Measurements from ENCODE around the gene LUM. TPM values are rescaled to one million over a fixed set of nuclear protein-coding genes. Genes with fewer than 3 reads are reported as not detected.
"Not testable (repeated sequence)": the region's sequence is repeated elsewhere in the genome, so short reads cannot be mapped to it uniquely, and the experiment has no call there.

LUM gene
- total RNA-seq, 2 experiments from 2014 or later: not detected

DNA sequence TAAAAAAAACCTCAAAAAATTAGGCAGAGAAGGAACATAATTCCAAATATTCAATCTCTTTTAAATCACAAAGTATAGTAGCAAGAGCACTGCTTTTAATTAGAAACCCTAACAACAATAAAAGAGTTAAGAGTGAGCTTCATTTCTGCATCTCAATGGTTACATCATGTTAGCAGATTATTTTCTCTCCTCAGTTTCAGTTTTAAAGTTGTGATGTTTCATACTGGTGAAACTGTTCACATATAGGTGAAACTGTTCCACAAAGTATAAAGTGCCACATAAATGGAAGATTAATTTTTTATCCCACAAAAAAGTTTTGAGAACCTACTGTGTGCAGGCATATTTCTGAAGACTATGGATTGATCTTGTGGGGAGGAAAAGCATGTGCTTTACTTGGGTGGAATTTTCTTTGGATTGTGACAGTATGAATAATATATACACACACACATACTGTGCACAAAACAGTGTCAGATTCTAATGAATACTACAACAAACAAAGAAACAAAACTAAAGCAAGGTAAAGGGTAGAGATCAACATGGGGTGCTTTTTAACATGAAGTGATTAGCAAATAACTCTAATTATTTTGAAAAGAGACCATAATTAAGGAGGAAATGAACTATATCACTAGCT is 17.1 kb downstream of the LUM start:
- CTCF ChIA-PET: no interaction called here
- DNase-seq (no peak), ATAC-seq (no peak)

DNA sequence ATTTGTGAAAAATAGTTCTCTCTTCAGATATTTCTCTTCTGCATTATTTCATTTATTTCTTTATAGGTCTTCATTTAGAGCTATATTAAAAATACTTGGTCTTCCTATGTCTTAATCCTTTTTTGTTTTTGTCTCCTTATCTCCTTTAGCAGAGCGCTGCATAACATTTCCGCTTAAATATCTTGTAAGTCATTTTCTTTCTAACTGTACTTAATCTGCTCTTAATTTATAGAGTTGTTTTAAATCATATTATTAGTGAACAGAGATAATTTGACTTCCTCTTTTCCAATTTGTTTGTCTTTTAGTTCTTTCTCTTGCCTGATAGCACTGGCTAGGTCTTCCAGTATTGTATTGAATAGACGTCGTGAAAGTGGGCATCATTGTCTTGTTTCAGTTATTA is 18.0 kb downstream of the LUM start:
- no peak for DNase-seq
- ChIA-PET POLR2A (no interaction called here), CTCF (no interaction called here)
- no peak for ATAC-seq
- H3K27me3 Mint-ChIP-seq (ENCODE audit: low read depth): no peaks in the 10 kb centered on the region
- peaks cover 8% of the 10 kb centered on the region for H3K9me3 Mint-ChIP-seq (ENCODE audit: insufficient read depth)
- no peak overlapping the region for H3K4me3 Mint-ChIP-seq
- no peak overlapping the region for H3K27ac Mint-ChIP-seq
- no peaks in the 10 kb centered on the region for H3K4me1 Mint-ChIP-seq (ENCODE audit: low read depth)
- no peaks in the 10 kb centered on the region for H3K36me3 Mint-ChIP-seq (ENCODE audit: low read depth)

More for the DNA sequence above, 17.1 kb downstream of the LUM start:
- POLR2A ChIA-PET: no interaction called here
- Mint-ChIP-seq H3K27ac (no peak overlapping the region), H3K4me3 (no peak overlapping the region), H3K27me3 (ENCODE audit: low read depth) (no peaks in the 10 kb centered on the region), H3K9me3 (ENCODE audit: insufficient read depth) (peaks cover 3% of the 10 kb centered on the region), H3K4me1 (ENCODE audit: low read depth) (no peaks in the 10 kb centered on the region), H3K36me3 (ENCODE audit: low read depth) (no peaks in the 10 kb centered on the region)

DNA sequence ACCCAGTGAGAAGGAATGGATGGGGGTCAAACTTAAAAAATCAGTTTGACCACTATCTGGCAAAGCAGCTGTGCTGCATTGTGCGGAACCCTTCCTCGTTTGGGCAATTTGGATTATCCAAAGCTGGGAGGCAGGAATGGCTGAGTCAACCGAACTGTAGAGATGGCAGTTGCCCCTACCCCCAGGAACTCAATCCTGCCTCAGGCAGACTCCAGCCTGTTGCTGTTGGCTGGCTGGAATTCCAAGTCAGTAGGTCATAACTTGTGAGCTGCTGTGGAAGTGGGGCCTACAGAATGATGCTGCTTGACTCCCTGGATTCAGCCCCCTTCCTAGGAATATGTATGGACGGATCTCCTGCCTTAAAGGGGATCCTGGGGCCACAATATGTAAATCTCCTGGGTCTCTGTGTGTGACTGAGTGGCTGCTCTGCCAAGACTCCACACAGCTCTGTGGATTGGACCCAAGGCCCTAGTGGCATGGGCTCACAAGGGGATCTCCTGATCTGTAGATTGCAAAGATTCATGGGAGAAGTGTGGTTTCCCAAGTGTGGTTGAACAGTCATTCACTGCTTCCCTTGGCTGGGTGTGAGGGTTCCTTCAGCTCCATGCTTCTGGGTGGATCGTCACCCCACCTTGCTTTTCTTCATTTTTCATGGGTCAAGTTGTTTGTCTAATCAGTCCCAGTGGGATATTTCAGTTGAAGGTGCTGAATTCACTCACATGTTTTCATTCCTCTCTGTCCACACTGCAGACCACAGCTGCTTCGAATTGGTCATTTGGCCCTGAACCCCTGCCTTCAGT is 19.2 kb downstream of the LUM start:
- CTCF ChIA-PET: no interaction called here
- H3K36me3 Mint-ChIP-seq (ENCODE audit: low read depth): no peaks in the 10 kb centered on the region
- no peak for ATAC-seq

DNA sequence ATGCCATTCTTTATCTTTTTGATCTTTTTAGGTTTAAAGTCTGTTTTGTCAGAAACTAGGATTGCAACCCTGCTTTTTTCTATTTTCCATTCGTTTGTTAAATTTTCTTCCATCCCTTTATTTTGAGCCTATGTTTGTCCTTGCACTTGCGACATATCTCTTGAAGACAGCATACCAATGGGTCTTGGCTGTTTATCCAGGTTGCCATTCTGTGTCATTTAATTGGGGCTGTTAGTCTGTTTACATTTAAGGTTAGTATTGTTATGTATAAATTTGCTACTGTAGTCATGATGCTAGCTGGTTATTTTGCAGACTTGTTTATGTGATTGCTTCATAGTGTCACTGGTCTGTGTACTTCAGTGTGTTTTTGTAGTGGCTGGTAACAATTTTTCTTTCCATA is 21.3 kb downstream of the LUM start:
- H3K27ac Mint-ChIP-seq; H3K27me3 Mint-ChIP-seq (ENCODE audit: low read depth); POLR2A ChIA-PET; DNase-seq; H3K9me3 Mint-ChIP-seq (ENCODE audit: insufficient read depth); ATAC-seq; H3K4me3 Mint-ChIP-seq; H3K4me1 Mint-ChIP-seq (ENCODE audit: low read depth); H3K36me3 Mint-ChIP-seq (ENCODE audit: low read depth): not testable (repeated sequence)
- CTCF ChIA-PET: interaction anchor here (1.2 kb wide), 1 partner anchor 19 kb away, joined by 4 read pairs; no protein-coding TSS in a partner anchor

More for the DNA sequence above, 19.2 kb downstream of the LUM start:
- Mint-ChIP-seq H3K9me3 (ENCODE audit: insufficient read depth) (peaks cover 8% of the 10 kb centered on the region), H3K27me3 (ENCODE audit: low read depth) (no peaks in the 10 kb centered on the region), H3K4me3 (no peak overlapping the region), H3K27ac (no peak overlapping the region), H3K4me1 (ENCODE audit: low read depth) (no peaks in the 10 kb centered on the region)
- POLR2A ChIA-PET: no interaction called here
- no peak for DNase-seq

DNA sequence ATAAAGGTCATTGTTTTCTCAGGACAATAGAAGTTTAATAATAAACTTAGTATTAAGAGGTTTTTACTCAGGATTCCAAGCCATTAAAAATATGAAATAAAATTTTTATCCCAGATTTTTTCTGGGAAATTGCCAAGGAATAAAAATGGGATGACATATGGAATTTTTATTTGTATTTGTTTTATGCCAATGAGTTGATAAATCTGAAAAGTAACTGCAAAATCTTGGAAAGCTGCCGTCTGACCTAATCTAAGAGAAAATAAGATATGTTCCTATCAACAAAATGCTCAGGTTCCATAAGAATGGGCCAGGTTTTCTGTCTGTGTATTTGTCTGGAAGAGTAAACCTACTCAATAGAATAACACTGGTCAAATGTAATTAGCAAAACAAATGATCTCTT is 31.3 kb downstream of the LUM start:
- no peak overlapping the region for H3K27ac Mint-ChIP-seq
- no peaks in the 10 kb centered on the region for H3K9me3 Mint-ChIP-seq (ENCODE audit: insufficient read depth)
- no peaks in the 10 kb centered on the region for H3K36me3 Mint-ChIP-seq (ENCODE audit: low read depth)
- H3K27me3 Mint-ChIP-seq (ENCODE audit: low read depth): no peaks in the 10 kb centered on the region
- POLR2A ChIA-PET: no interaction called here
- CTCF ChIA-PET: no interaction called here
- no peak for ATAC-seq
- H3K4me3 Mint-ChIP-seq: no peak overlapping the region
- no peaks in the 10 kb centered on the region for H3K4me1 Mint-ChIP-seq (ENCODE audit: low read depth)
- no peak for DNase-seq

DNA sequence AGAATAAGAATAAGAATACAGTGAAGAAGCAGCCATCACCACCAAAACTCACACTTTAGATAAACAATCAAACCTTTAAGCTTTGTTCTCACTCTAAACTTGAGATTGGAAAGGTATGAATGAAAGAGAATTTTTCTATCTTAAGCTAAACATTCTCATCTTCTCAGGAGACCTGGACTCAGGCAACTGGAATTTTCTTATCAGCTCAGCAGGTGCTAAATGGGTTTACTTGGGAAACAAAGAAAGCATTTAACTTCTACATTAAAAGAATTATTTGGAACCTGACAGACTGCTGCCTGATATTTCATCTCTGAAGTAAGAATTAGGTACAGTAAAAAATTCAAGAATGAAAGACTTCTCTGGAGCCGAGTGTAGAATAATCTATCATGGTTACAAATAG is 32.8 kb downstream of the LUM start:
- no peaks in the 10 kb centered on the region for H3K4me1 Mint-ChIP-seq (ENCODE audit: low read depth)
- no peak for DNase-seq
- ChIA-PET CTCF (no interaction called here), POLR2A (no interaction called here)
- H3K9me3 Mint-ChIP-seq (ENCODE audit: insufficient read depth): no peaks in the 10 kb centered on the region
- ATAC-seq: no peak
- H3K36me3 Mint-ChIP-seq (ENCODE audit: low read depth): no peaks in the 10 kb centered on the region
- H3K27ac Mint-ChIP-seq: no peak overlapping the region
- no peak overlapping the region for H3K4me3 Mint-ChIP-seq
- H3K27me3 Mint-ChIP-seq (ENCODE audit: low read depth): no peaks in the 10 kb centered on the region

DNA sequence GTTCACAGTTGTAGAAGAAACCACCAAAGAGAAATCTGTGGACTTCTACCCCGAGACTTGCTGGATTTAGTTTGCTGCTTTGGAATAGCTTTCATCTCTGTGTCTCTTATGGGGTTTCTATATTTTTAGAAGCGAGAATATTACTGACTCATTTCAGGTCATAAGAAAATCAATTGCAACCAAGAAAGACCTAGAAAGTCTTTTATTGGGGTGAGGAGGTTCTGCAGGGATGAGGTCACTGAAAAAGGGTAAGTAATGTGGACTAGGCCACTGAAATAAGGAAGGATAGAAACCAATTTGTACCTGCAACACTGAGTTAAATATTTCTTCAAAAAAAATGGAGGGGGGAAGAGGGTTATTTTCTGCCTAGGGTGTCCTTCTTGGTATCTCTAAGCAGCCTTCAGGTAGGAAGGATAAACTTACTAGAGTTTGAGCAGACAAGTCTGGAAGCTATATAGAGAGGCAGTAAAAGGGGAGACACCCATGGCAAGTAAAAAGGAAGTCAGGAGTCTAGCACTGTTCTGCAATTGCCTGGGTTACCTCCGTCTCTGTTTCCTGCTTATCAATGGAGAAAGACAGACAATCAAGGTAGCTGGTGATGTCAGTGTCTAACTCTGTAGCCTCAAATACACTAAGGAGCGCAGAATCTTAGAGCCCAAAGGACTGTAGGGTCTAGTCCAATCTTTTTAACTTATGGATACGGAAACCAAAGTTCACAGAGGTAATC is 33.9 kb downstream of the LUM start:
- ATAC-seq: no peak
- CTCF ChIA-PET: no interaction called here
- Mint-ChIP-seq H3K4me3 (no peak overlapping the region), H3K4me1 (ENCODE audit: low read depth) (no peaks in the 10 kb centered on the region), H3K27ac (no peak overlapping the region), H3K9me3 (ENCODE audit: insufficient read depth) (no peaks in the 10 kb centered on the region), H3K27me3 (ENCODE audit: low read depth) (no peaks in the 10 kb centered on the region), H3K36me3 (ENCODE audit: low read depth) (no peaks in the 10 kb centered on the region)
- POLR2A ChIA-PET: no interaction called here
- no peak for DNase-seq

DNA sequence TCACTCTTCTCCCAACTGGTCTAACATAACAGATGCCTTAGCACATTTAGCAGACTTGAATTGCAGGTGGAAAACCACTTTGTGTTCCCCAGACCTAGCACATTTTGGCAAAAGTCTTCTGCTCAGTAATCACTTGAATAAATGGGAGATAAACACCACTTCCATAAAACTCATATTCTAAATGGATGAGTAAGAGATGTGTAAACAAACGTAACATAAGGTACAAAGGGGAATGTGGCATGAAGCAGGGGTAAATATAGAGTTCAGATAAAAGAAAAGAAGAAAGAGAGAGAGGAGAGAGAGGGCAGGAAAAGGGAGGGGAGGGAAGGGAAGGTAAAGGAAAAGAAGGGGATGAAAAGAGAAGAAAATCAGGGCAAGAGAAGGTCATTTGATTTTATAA is 36.4 kb downstream of the LUM start:
- no peak for ATAC-seq
- no peak for DNase-seq
- Mint-ChIP-seq H3K36me3 (ENCODE audit: low read depth) (no peaks in the 10 kb centered on the region), H3K4me3 (no peak overlapping the region), H3K27ac (no peak overlapping the region), H3K9me3 (ENCODE audit: insufficient read depth) (no peaks in the 10 kb centered on the region), H3K4me1 (ENCODE audit: low read depth) (no peaks in the 10 kb centered on the region), H3K27me3 (ENCODE audit: low read depth) (no peaks in the 10 kb centered on the region)
- ChIA-PET POLR2A (no interaction called here), CTCF (no interaction called here)

DNA sequence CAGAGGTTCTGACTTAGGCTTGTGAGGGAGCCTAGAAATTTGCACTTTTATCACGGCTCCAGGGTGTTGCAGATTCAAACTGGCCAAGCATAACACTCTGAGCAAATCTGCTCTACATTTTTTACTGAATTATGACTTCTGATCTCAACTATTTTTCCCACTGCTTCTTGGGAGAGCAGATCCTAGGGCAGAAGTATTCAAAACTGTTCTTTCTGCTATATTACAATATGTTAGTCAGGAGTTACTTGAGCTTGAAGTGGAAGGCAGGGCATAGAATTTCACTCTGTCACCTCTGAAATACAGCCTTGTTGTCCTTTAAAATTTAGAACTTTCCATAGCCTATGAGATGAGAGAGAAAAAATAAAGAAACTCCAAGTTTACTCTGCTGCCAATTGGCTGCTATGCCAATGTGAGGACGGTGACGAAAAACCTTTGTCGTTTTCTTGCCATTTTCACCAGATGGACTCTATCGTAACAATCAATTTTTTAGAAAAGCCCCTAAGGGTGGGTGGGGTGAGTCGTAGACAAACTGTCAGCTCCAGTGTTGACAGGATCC is 37.1 kb downstream of the LUM start:
- no peak for ATAC-seq
- no peaks in the 10 kb centered on the region for H3K4me1 Mint-ChIP-seq (ENCODE audit: low read depth)
- POLR2A ChIA-PET: no interaction called here

DNA sequence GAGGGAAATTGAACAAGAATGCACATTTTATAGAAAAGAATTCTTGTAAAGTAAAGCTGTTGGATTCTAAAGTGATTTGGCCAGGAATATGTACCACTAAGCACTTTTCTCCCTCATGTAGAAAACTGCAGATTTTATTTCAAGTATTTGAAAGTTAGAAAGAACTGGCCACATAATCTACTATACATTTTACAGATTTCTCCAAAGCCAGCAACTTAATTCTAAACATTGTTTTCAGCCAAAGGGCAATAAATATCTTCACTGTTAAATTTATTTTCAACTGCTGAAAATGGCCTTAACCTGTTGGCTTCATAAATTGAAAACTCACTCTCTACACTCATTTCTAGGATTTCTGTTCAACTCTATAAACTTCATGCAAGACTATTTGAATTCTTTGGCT is 37.9 kb downstream of the LUM start:
- DNase-seq (no peak), ATAC-seq (no peak)
- POLR2A ChIA-PET: no interaction called here
- no peaks in the 10 kb centered on the region for H3K27me3 Mint-ChIP-seq (ENCODE audit: low read depth)
- H3K36me3 Mint-ChIP-seq (ENCODE audit: low read depth): no peaks in the 10 kb centered on the region
- H3K9me3 Mint-ChIP-seq (ENCODE audit: insufficient read depth): no peaks in the 10 kb centered on the region
- H3K4me3 Mint-ChIP-seq: no peak overlapping the region
- H3K4me1 Mint-ChIP-seq (ENCODE audit: low read depth): no peaks in the 10 kb centered on the region
- CTCF ChIA-PET: no interaction called here
- H3K27ac Mint-ChIP-seq: no peak overlapping the region

More for the DNA sequence above, 37.1 kb downstream of the LUM start:
- Mint-ChIP-seq H3K36me3 (ENCODE audit: low read depth) (no peaks in the 10 kb centered on the region), H3K4me3 (no peak overlapping the region), H3K9me3 (ENCODE audit: insufficient read depth) (no peaks in the 10 kb centered on the region), H3K27me3 (ENCODE audit: low read depth) (no peaks in the 10 kb centered on the region), H3K27ac (no peak overlapping the region)
- CTCF ChIA-PET: no interaction called here
- no peak for DNase-seq

DNA sequence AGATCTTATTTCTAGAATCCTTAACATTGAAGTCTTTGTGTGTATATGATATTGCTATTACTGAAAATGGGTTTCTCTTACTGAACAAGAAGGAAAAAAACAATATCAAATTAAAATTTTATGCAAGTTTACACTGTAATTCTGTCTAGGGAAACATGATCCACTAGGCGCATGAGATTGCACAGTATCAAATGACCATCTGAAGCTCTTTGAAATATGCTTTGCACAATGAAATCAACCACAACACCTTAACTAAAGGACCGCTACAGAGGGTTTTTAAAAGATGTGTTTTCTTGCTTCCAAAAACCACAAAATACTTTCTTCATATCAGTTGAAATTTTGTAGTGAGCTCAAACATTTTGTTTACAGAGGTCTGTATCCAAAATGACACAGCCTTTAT is 38.4 kb downstream of the LUM start:
- no peaks in the 10 kb centered on the region for H3K4me1 Mint-ChIP-seq (ENCODE audit: low read depth)
- no peak for DNase-seq
- ATAC-seq: no peak
- POLR2A ChIA-PET: no interaction called here
- no peaks in the 10 kb centered on the region for H3K36me3 Mint-ChIP-seq (ENCODE audit: low read depth)
- H3K4me3 Mint-ChIP-seq: no peak overlapping the region
- no peaks in the 10 kb centered on the region for H3K9me3 Mint-ChIP-seq (ENCODE audit: insufficient read depth)
- CTCF ChIA-PET: no interaction called here
- no peaks in the 10 kb centered on the region for H3K27me3 Mint-ChIP-seq (ENCODE audit: low read depth)
- no peak overlapping the region for H3K27ac Mint-ChIP-seq

DNA sequence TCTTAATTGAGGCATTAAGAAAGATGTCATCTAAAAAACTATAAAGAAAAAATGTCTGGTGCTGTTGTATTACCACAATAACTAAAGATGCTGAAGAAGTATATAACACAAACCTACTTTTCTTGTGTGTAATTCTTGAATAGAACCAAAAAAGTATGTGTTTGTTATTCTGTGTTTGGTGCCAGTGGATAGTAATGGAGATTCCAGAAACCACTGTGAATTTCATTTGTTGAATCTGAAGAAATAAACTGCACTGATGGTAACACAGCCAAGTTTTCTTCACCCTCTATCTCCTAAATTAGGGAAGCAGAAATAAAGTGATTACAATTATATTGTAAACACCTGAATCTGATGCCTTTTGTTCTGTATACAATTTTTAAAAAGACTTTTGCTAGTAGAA is 40.4 kb downstream of the LUM start:
- no peaks in the 10 kb centered on the region for H3K27me3 Mint-ChIP-seq (ENCODE audit: low read depth)
- H3K4me3 Mint-ChIP-seq: no peak overlapping the region
- ChIA-PET POLR2A (no interaction called here), CTCF (interaction anchor here (1.5 kb wide), 1 partner anchor 38 kb away, joined by 4 read pairs; no protein-coding TSS in a partner anchor)
- DNase-seq (no peak), ATAC-seq (no peak)
- no peaks in the 10 kb centered on the region for H3K4me1 Mint-ChIP-seq (ENCODE audit: low read depth)
- H3K36me3 Mint-ChIP-seq (ENCODE audit: low read depth): no peaks in the 10 kb centered on the region
- no peak overlapping the region for H3K27ac Mint-ChIP-seq
- no peaks in the 10 kb centered on the region for H3K9me3 Mint-ChIP-seq (ENCODE audit: insufficient read depth)
